DOHH2 (cell line): ENCODE results near the gene TTI1.

Source experiments
- H3F3A ChIP-seq: fragments of 200-600 bp; sonication (generic), shearing (Covaris generic); 2 replicates; pipeline ENCODE4 v1.6.0; 2016; ENCODE audit warnings: antibody characterized with exemption, mild to moderate bottlenecking; ENCODE audit not compliant: control insufficient read depth, insufficient read depth
- H3K27ac ChIP-seq: fragments of 200-600 bp; sonication (generic); 2 replicates; pipeline ENCODE4 v1.5.1; 2014; ENCODE audit warnings: low read depth, mild to moderate bottlenecking, low read length, moderate library complexity
- H3K27me3 ChIP-seq: fragments of 200-600 bp; sonication (generic); 2 replicates; pipeline ENCODE4 v1.6.1; 2014; ENCODE audit warnings: mild to moderate bottlenecking, low read length, mixed read lengths; ENCODE audit not compliant: control insufficient read depth
- H3K36me3 ChIP-seq: fragments of 200-600 bp; sonication (generic); 2 replicates; pipeline ENCODE4 v1.6.1; 2014; ENCODE audit warnings: mild to moderate bottlenecking, low read length, moderate library complexity, mixed read lengths; ENCODE audit not compliant: control insufficient read depth
- H3K4me1 ChIP-seq: fragments of 200-600 bp; sonication (generic); 2 replicates; pipeline ENCODE4 v1.6.1; 2014; ENCODE audit warnings: mild to moderate bottlenecking, low read length, mixed read lengths; ENCODE audit not compliant: control insufficient read depth
- H3K4me2 ChIP-seq: fragments of 200-600 bp; sonication (generic); 2 replicates; pipeline ENCODE4 v1.6.0; 2014; ENCODE audit warnings: mild to moderate bottlenecking, low read length, moderate library complexity
- H3K4me3 ChIP-seq: fragments of 200-600 bp; sonication (generic); 2 replicates; pipeline ENCODE4 v1.5.1; 2014; ENCODE audit warnings: mild to moderate bottlenecking, low read length, mixed read lengths
- H3K79me2 ChIP-seq: fragments of 200-600 bp; sonication (generic); 2 replicates; pipeline ENCODE4 v1.6.1; 2014; ENCODE audit warnings: mild to moderate bottlenecking, low read length, mixed read lengths; ENCODE audit not compliant: control insufficient read depth
- H3K9me2 ChIP-seq: fragments of 200-600 bp; sonication (generic); replicated peaks from 2 replicates; pipeline ENCODE4 v1.6.1; 2014; ENCODE audit warnings: mild to moderate bottlenecking, low read length, mixed read lengths; ENCODE audit not compliant: control insufficient read depth
- H3K9me3 ChIP-seq: fragments of 200-600 bp; sonication (generic); 2 replicates; pipeline ENCODE4 v1.6.1; 2014; ENCODE audit warnings: antibody characterized with exemption, low read length, mixed read lengths; ENCODE audit not compliant: control insufficient read depth, insufficient read depth
- H4K20me1 ChIP-seq: fragments of 200-600 bp; sonication (generic); 2 replicates; pipeline ENCODE4 v1.6.0; 2014; ENCODE audit warnings: low read depth, mild to moderate bottlenecking, antibody characterized with exemption, low read length, moderate library complexity; ENCODE audit not compliant: control insufficient read depth, insufficient read depth
- CTCF ChIP-seq: fragments of 200-600 bp; sonication (generic); IDR thresholded peaks from one replicate; pipeline ENCODE4 v1.5.1; 2014; ENCODE audit warnings: antibody characterized with exemption, mild to moderate bottlenecking, low read depth, low read length; ENCODE audit not compliant: poor library complexity, severe bottlenecking
- EZH2phosphoT487 ChIP-seq: fragments of 200-600 bp; sonication (generic); IDR thresholded peaks from 2 replicates; pipeline ENCODE4 v1.6.1; 2017; ENCODE audit warnings: borderline replicate concordance, mild to moderate bottlenecking, antibody characterized with exemption, low read length, moderate library complexity, mixed read lengths

Gene TTI1

GRCh38 chr20:37944456-37944981, 88.7 kb downstream of the TTI1 start:
- H3K79me2 ChIP-seq, result no peaks in the 10 kb centered on the region
- H3K9me2 ChIP-seq, result no peaks in the 10 kb centered on the region
- no peaks in the 10 kb centered on the region for H3K9me3 ChIP-seq
- H3K36me3 ChIP-seq, result no peaks in the 10 kb centered on the region
- H3K27me3 ChIP-seq, result no peaks in the 10 kb centered on the region
- no peaks in the 10 kb centered on the region for H3F3A ChIP-seq
- no peaks in the 10 kb centered on the region; the same call in none of the 2 replicates for H3K4me1 ChIP-seq
- no peak overlapping the region for H3K4me2 ChIP-seq
- H3K27ac ChIP-seq, result no peak overlapping the region
- H4K20me1 ChIP-seq, result no peaks in the 10 kb centered on the region
- H3K4me3 ChIP-seq, result no peak overlapping the region
- TF ChIP-seq CTCF, result no peak
- TF ChIP-seq EZH2phosphoT487, result no peak

- Histone ChIP-seq H3K9me2 (no peaks in the 10 kb centered on the region), H3K4me2 (no peak overlapping the region), H3K79me2 (no peaks in the 10 kb centered on the region), H3K4me3 (no peak overlapping the region), H3K27me3 (no peaks in the 10 kb centered on the region), H3K4me1 (no peaks in the 10 kb centered on the region; the same call in none of the 2 replicates), H3K36me3 (no peaks in the 10 kb centered on the region), H3F3A (no peaks in the 10 kb centered on the region), H3K27ac (no peak overlapping the region), H4K20me1 (no peaks in the 10 kb centered on the region), H3K9me3 (no peaks in the 10 kb centered on the region)
- TF ChIP-seq EZH2phosphoT487, result no peak
- no peak for TF ChIP-seq CTCF
Observed at GRCh38 chr20:37943501-37944455, 89.5 kb downstream of the TTI1 start.

- Histone ChIP-seq H3K9me3 (no peaks in the 10 kb centered on the region), H4K20me1 (no peaks in the 10 kb centered on the region), H3K4me1 (no peaks in the 10 kb centered on the region; the same call in none of the 2 replicates), H3K27ac (no peak overlapping the region), H3K27me3 (no peaks in the 10 kb centered on the region), H3K79me2 (no peaks in the 10 kb centered on the region), H3K4me2 (no peak overlapping the region), H3F3A (no peaks in the 10 kb centered on the region), H3K9me2 (no peaks in the 10 kb centered on the region), H3K36me3 (no peaks in the 10 kb centered on the region), H3K4me3 (no peak overlapping the region)
- TF ChIP-seq CTCF, result no peak
- no peak for TF ChIP-seq EZH2phosphoT487
Observed at GRCh38 chr20:37943033-37943432, 90.2 kb downstream of the TTI1 start.
